Spleen (tissue), 11 donors: ENCODE data around the gene SOHLH2. TPM values are rescaled to one million over a fixed set of nuclear protein-coding genes. Genes with fewer than 3 reads are reported as not detected.

Experiments used
- DNase-seq: peaks from one replicate; pipeline ENCODE4 v3.0.0-alpha.2; 2020
- H3K27ac ChIP-seq, 8 donors: fragments of 200-600 bp; sonication (generic) in 7 of 8; 1 replicate in 4 of 8; 2 replicates in 4 of 8; pipeline versions ENCODE4 v1.5.0 to v1.8.0; 2016 to 2021; ENCODE audit warnings: inconsistent platforms in 4 of 8, mild to moderate bottlenecking in 4 of 8, moderate library complexity in 1 of 8
- H3K27me3 ChIP-seq, 7 donors: fragments of 200-600 bp; sonication (generic) in 6 of 7; replicated peaks in 1 of 7; 1 replicate in 4 of 7; 2 replicates in 3 of 7; pipeline versions ENCODE4 v1.5.0 to v1.8.0; 2016 to 2021; ENCODE audit warnings: inconsistent platforms in 3 of 7, mild to moderate bottlenecking in 1 of 7
- H3K36me3 ChIP-seq, 6 donors: fragments of 200-600 bp; sonication (generic) in 5 of 6; 1 replicate in 4 of 6; 2 replicates in 2 of 6; pipeline versions ENCODE4 v1.5.0 to v1.8.0; 2016 to 2021; ENCODE audit warnings: inconsistent platforms in 2 of 6
- H3K4me1 ChIP-seq, 6 donors: fragments of 200-600 bp; sonication (generic) in 5 of 6; 1 replicate in 3 of 6; 2 replicates in 3 of 6; pipeline versions ENCODE4 v1.5.0 to v1.8.0; 2016 to 2021; ENCODE audit warnings: inconsistent platforms in 3 of 6
- H3K4me3 ChIP-seq, 8 donors: fragments of 200-600 bp; sonication (generic) in 7 of 8; 1 replicate in 4 of 8; 2 replicates in 4 of 8; pipeline versions ENCODE4 v1.5.0 to v1.8.0; 2016 to 2021; ENCODE audit warnings: inconsistent platforms in 4 of 8, mild to moderate bottlenecking in 4 of 8, moderate library complexity in 2 of 8
- H3K9me3 ChIP-seq, 8 donors: fragments of 200-600 bp; sonication (generic) in 7 of 8; 1 replicate in 4 of 8; 2 replicates in 4 of 8; pipeline versions ENCODE4 v1.5.0 to v1.8.0; 2016 to 2021; ENCODE audit warnings: inconsistent platforms in 4 of 8
- POLR2A ChIP-seq, 3 donors: fragments of 450-650 bp; IDR thresholded peaks; one replicate each; pipeline ENCODE4 v1.5.1; 2017; ENCODE audit warnings: antibody characterized with exemption in 3 of 3, mild to moderate bottlenecking in 1 of 3
- POLR2AphosphoS5 ChIP-seq, 3 donors: sonication (generic); formaldehyde crosslinking; IDR thresholded peaks; one replicate each; pipeline ENCODE4 v1.5.1; 2017; ENCODE audit warnings: antibody characterized with exemption in 3 of 3
- WGBS, 5 donors: extraction: QIAGEN DNeasy Blood & Tissue Kit in 3 of 5; methylation state at CpG; one replicate each; pipeline versions ENCODE4 v1.1.5 to v1.1.7; 2013 to 2018; 5-methylcytosine and 5-hydroxymethylcytosine counted together
- intact Hi-C: fragments of 100-400 bp; cut with DNase I; formaldehyde crosslinking; loops from one replicate; pipeline ENCODE4 v1.15.0; 2023; ENCODE audit warnings: low total_unique reads
- polyA plus RNA-seq, 3 donors: library from polyadenylated mRNA; stranded (reverse); fragments of 200-250 nt; gene quantifications; one replicate each; pipeline ENCODE4 v1.2.1, GENCODE V29; 2013
- total RNA-seq, 7 donors: library from RNA; depleted of rRNA in 3 of 7; stranded (reverse); fragments of >200 nt in 3 of 7; fragmentation: NEBNext Ultra II Directional in 4 of 7; extraction: Animal tissue kit (Norgen Biotek cat#: 25700) in 4 of 7; gene quantifications; one replicate each; pipeline versions ENCODE4 v1.1.0 to v1.2.1, GENCODE V29; 2016 to 2021
- TF ChIP-seq, protein P1 (sequence below), 11 experiments: fragments of 200-600 bp in 7 of 11; fragments of 450-650 bp in 4 of 11; sonication (generic) in 4 of 11; IDR thresholded peaks in 8 of 11; conservative IDR thresholded peaks in 3 of 11; 1 replicate in 7 of 11; 2 replicates in 4 of 11; pipeline versions ENCODE4 v1.4.0 to v1.8.0; 2016 to 2021; ENCODE audit warnings: antibody characterized with exemption in 11 of 11, inconsistent platforms in 4 of 11, mild to moderate bottlenecking in 1 of 11
- donor health status: healthy with polysubstance abuse.
- donor health status: DM: no; HTN: no; CAD: no; lungs with moderate emphysema.
- donor health status: DM: no; HTN: no; CAD: no.
- donor health status: Bipolar disorder and iron deficiency.
- donor health status: healthy.
- donor health status: DM: no; HTN: no; CAD: no.
- donor health status: DM: yes; HTN: yes; CAD: no.

SOHLH2 gene
- total and polyA plus RNA-seq, 10 donors = 0.06 TPM; not detected in 9

DNA sequence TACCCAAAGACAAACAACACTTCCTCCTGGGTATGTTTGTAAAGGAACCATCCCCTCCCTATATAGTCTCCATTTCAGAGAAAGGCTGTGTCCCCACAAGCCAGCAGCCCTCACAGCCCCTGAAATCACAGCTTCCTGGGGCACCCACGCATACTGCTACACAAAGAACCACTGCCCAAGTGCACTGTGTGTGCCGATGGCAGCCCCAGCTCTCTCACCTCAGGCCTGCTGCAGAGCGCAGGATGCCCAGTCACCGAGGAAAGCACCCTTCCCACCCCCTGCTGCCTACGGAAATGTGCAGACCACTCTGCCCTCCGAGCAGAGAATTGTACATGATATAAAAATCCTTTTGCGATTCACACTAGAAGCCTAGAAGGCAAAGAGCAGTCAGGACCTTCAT is 39.4 kb downstream of the SOHLH2 start:
- intact Hi-C loops = no loop called here
- H3K9me3 ChIP-seq = peaks cover 0 to 6% (median 0%) of the 10 kb centered on the region in 8 donors
- H3K27me3 ChIP-seq = no peaks in the 10 kb centered on the region
- no peaks in the 10 kb centered on the region for H3K36me3 ChIP-seq
- DNase-seq = no peak
- H3K4me1 ChIP-seq = no peaks in the 10 kb centered on the region
- H3K4me3 ChIP-seq = no peak overlapping the region
- no peak overlapping the region for H3K27ac ChIP-seq
- TF ChIP-seq, protein P1, sequence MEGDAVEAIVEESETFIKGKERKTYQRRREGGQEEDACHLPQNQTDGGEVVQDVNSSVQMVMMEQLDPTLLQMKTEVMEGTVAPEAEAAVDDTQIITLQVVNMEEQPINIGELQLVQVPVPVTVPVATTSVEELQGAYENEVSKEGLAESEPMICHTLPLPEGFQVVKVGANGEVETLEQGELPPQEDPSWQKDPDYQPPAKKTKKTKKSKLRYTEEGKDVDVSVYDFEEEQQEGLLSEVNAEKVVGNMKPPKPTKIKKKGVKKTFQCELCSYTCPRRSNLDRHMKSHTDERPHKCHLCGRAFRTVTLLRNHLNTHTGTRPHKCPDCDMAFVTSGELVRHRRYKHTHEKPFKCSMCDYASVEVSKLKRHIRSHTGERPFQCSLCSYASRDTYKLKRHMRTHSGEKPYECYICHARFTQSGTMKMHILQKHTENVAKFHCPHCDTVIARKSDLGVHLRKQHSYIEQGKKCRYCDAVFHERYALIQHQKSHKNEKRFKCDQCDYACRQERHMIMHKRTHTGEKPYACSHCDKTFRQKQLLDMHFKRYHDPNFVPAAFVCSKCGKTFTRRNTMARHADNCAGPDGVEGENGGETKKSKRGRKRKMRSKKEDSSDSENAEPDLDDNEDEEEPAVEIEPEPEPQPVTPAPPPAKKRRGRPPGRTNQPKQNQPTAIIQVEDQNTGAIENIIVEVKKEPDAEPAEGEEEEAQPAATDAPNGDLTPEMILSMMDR (IDR thresholded peaks at IDR 0.05 in 8 of 11, conservative IDR thresholded peaks at IDR 0.05 in 3 of 11) = no peak
- TF ChIP-seq POLR2AphosphoS5 (IDR thresholded peaks at IDR 0.05) (no peak), POLR2A (IDR thresholded peaks at IDR 0.05) (no peak)
- 73 to 82% (median 79%) methylated on average over 7 of the region's 7 CpGs for WGBS, 5 donors

DNA sequence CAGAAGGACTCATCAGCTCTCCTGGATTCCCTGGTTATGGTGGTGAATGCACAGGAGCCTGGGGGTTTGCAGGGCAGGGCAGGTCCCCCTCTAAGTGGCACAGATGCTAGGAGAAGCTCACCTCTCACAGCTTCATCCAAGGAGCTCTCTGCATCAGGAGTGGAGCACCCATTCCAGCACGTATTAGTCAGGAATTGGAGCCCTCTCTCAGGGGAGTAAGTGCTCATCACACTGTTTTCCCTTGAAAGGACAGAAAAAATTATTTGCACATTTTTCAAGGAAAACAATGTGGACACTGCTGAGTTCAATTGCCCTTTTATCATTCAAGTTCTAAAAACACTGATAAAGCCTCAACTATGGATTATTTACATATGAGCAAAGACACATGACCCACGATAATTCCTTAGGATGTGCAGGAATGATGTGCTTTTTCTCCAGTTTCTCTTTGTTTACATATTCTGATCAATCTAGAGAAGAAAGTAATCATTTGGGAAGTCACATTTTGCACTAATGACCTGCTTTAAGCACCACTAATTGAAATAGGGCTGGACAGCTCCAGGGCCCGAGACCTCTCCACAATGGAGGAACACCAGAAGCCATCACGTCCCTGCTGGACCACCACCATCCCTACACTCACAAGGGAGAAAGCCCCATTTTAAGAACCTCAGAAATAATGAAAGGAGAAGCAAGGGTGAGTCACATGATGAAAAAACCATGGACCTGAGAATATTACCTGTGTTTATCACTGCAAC is 40.6 kb downstream of the SOHLH2 start:
- Histone ChIP-seq H3K9me3 (peaks cover 0 to under 1% (median 0%) of the 10 kb centered on the region in 8 donors), H3K27ac (no peak overlapping the region), H3K36me3 (no peaks in the 10 kb centered on the region), H3K27me3 (no peaks in the 10 kb centered on the region), H3K4me1 (no peaks in the 10 kb centered on the region), H3K4me3 (no peak overlapping the region)
- DNase-seq = no peak
- TF ChIP-seq, protein P1 (IDR thresholded peaks at IDR 0.05 in 8 of 11, conservative IDR thresholded peaks at IDR 0.05 in 3 of 11) = no peak
- no peak for TF ChIP-seq POLR2A (IDR thresholded peaks at IDR 0.05)
- TF ChIP-seq POLR2AphosphoS5 (IDR thresholded peaks at IDR 0.05) = no peak
- intact Hi-C loops = no loop called here
- WGBS, 5 donors = 78 to 89% (median 81%) methylated on average over 4 of the region's 4 CpGs

DNA sequence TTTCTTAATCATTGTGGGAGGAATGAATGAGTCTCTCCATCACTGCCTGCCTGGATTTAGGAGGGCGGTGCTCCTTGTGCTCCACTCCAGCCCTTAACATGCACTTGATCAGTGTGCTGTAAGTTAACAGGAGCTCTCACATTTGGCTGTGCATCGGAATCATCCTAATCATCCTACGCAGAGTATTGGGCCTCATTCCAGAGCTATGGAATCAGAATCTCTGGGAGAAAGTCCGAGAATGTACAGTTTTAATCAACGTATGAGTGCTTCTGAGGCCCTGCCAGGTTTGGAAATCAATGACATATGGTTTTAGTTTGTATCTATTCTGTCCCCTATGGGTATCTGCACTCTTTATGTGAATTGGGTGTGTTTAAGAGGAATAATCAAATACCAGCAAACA is 48.3 kb downstream of the SOHLH2 start:
- no peaks in the 10 kb centered on the region for H3K4me1 ChIP-seq
- H3K36me3 ChIP-seq = no peaks in the 10 kb centered on the region
- 75 to 90% (median 85%) methylated on average over 5 of the region's 5 CpGs for WGBS, 5 donors
- TF ChIP-seq POLR2A (IDR thresholded peaks at IDR 0.05) = no peak
- TF ChIP-seq POLR2AphosphoS5 (IDR thresholded peaks at IDR 0.05) = no peak
- TF ChIP-seq, protein P1 (IDR thresholded peaks at IDR 0.05 in 8 of 11, conservative IDR thresholded peaks at IDR 0.05 in 3 of 11) = no peak
- H3K27ac ChIP-seq = no peak overlapping the region
- DNase-seq = no peak
- H3K27me3 ChIP-seq = no peaks in the 10 kb centered on the region
- H3K4me3 ChIP-seq = no peak overlapping the region
- intact Hi-C loops = no loop called here
- no peaks in the 10 kb centered on the region for H3K9me3 ChIP-seq

DNA sequence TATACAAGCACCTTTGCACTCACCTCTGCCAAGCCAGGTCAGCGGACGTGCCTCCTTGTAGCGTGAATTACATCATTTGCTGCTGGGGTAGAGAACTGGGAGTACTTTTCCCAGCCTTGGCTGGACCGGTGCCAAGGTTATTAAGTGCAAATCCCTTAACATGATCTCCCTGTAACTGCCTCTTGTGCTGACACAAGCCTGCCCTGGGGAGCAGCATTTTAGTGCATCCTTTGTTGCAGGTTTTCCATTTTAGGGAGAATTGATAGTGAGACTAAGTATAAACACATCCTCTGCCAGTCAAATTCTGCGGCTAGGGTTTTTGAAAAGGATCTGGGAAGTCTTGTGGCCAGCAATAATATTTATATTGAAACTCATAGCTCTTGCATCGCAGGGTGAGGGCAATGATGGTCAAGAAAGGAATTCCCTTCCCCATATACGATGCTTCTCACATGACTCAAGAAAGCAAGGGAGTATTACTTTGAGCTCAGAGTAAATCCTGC is 50.5 kb downstream of the SOHLH2 start:
- Histone ChIP-seq H3K36me3 (no peaks in the 10 kb centered on the region), H3K4me3 (no peak overlapping the region), H3K27me3 (no peaks in the 10 kb centered on the region), H3K4me1 (no peaks in the 10 kb centered on the region), H3K9me3 (no peaks in the 10 kb centered on the region), H3K27ac (peak overlapping the region in 3 of 8 donors; percentile 12 to 43 (median 18))
- WGBS, 5 donors = 68 to 83% (median 71%) methylated on average over 7 of the region's 7 CpGs
- TF ChIP-seq, protein P1 (IDR thresholded peaks at IDR 0.05 in 8 of 11, conservative IDR thresholded peaks at IDR 0.05 in 3 of 11) = no peak
- TF ChIP-seq POLR2AphosphoS5 (IDR thresholded peaks at IDR 0.05) = peak in 1 of 3 donors; percentile 49
- DNase-seq = no peak
- intact Hi-C loops = no loop called here
